Measurements from ENCODE around the gene CD180.

Gene CD180

DNA sequence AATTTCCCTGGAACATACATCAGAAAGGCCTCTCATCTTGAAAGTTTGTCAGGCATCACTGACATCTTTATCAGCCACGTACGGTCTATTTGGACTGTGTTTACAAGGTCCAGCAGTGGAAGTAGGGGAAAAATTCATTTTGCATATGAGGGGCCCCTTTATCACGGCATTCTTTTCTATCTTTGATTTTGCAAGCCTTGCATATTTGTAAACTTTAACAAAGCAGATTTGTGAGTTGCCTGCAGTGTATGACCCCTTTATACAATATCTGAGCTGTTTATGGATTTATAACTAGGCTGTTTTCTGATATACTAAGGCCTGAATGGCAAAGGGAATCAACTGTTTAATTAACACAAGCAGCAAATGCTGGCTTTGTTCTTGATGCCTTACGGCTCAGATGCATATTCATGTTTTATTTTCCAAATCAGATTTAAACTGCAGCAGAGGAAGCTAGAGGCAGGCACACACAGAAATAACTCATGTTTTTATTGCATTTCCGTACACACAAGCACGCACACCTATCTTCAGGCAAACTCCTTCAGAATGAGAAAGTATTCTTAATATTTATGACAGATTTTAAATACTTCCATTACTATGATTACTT lies 61.1 kb downstream of the CD180 start:
- Histone ChIP-seq H3K4me2 (ENCODE audit: low read length) (no peak overlapping the region), H4K20me1 (ENCODE audit: insufficient read depth, low read length) (no peaks in the 10 kb centered on the region), H3K36me3 (ENCODE audit: insufficient read depth, low read length) (no peaks in the 10 kb centered on the region), H3K9me3 (ENCODE audit: low read length) (no peaks in the 10 kb centered on the region), H3K27me3 (ENCODE audit: insufficient read depth, low read length) (no peaks in the 10 kb centered on the region), H2AFZ (ENCODE audit: low read length) (no peak overlapping the region), H3K4me3 (ENCODE audit: low read depth, low read length, poor library complexity, severe bottlenecking) (no peak overlapping the region), H3K9ac (ENCODE audit: low read length) (no peak overlapping the region), H3K27ac (ENCODE audit: low read depth, low read length, poor library complexity, severe bottlenecking) (no peak overlapping the region), H3K9me2 (ENCODE audit: low read depth, low read length) (no peaks in the 10 kb centered on the region), H3K79me2 (ENCODE audit: insufficient read depth, low read length) (no peaks in the 10 kb centered on the region), H3K4me1 (ENCODE audit: insufficient read depth, low read length, severe bottlenecking) (no peaks in the 10 kb centered on the region), H3F3A (ENCODE audit: insufficient read depth, low read length) (no peaks in the 10 kb centered on the region)
- no peak for TF ChIP-seq CTCF (IDR thresholded peaks at IDR 0.05; ENCODE audit: low read length)
- no peak for TF ChIP-seq EZH2 (IDR thresholded peaks at IDR 0.05; ENCODE audit: borderline replicate concordance, low read length)

- H3K9ac ChIP-seq (ENCODE audit: low read length): no peak overlapping the region
- no peaks in the 10 kb centered on the region for H3K36me3 ChIP-seq (ENCODE audit: insufficient read depth, low read length)
- no peak overlapping the region for H3K27ac ChIP-seq (ENCODE audit: low read depth, low read length, poor library complexity, severe bottlenecking)
- H3F3A ChIP-seq (ENCODE audit: insufficient read depth, low read length): no peaks in the 10 kb centered on the region
- H3K27me3 ChIP-seq (ENCODE audit: insufficient read depth, low read length): no peaks in the 10 kb centered on the region
- no peak overlapping the region for H3K4me3 ChIP-seq (ENCODE audit: low read depth, low read length, poor library complexity, severe bottlenecking)
- H3K4me2 ChIP-seq (ENCODE audit: low read length): no peak overlapping the region
- H3K9me3 ChIP-seq (ENCODE audit: low read length): no peaks in the 10 kb centered on the region
- no peaks in the 10 kb centered on the region for H4K20me1 ChIP-seq (ENCODE audit: insufficient read depth, low read length)
- no peaks in the 10 kb centered on the region for H3K4me1 ChIP-seq (ENCODE audit: insufficient read depth, low read length, severe bottlenecking)
- H3K9me2 ChIP-seq (ENCODE audit: low read depth, low read length): no peaks in the 10 kb centered on the region
- H2AFZ ChIP-seq (ENCODE audit: low read length): no peak overlapping the region
- no peaks in the 10 kb centered on the region for H3K79me2 ChIP-seq (ENCODE audit: insufficient read depth, low read length)
- no peak for TF ChIP-seq EZH2 (IDR thresholded peaks at IDR 0.05; ENCODE audit: borderline replicate concordance, low read length)
- TF ChIP-seq CTCF (IDR thresholded peaks at IDR 0.05; ENCODE audit: low read length): no peak
These were observed 62.8 kb downstream of the CD180 start for GRCh38 chr5:67133776-67134175.

DNA sequence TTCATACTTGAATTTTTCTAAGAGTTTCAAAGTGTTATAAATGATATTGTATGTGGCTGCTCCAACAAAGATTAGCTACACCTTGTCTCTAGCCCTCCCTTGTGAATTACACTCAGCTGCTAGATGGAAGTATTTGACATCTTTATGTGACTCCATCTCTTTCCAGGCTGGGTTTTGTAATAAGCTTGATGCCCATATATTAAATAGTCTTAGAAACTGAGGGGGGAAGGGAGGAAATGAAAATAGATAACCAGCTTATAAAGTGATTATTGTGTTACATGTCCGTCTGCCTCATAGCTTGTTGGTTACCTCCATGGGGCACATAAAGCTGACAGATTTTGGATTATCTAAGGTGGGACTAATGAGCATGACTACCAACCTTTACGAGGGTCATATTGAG lies 63.4 kb downstream of the CD180 start:
- no peak overlapping the region for H3K4me2 ChIP-seq (ENCODE audit: low read length)
- no peaks in the 10 kb centered on the region for H3K27me3 ChIP-seq (ENCODE audit: insufficient read depth, low read length)
- no peak for TF ChIP-seq CTCF (IDR thresholded peaks at IDR 0.05; ENCODE audit: low read length)
- no peak for TF ChIP-seq EZH2 (IDR thresholded peaks at IDR 0.05; ENCODE audit: borderline replicate concordance, low read length)
- H3K79me2 ChIP-seq (ENCODE audit: insufficient read depth, low read length): no peaks in the 10 kb centered on the region
- H3K9me3 ChIP-seq (ENCODE audit: low read length): no peaks in the 10 kb centered on the region
- no peak overlapping the region for H2AFZ ChIP-seq (ENCODE audit: low read length)
- no peaks in the 10 kb centered on the region for H3K4me1 ChIP-seq (ENCODE audit: insufficient read depth, low read length, severe bottlenecking)
- no peak overlapping the region for H3K9ac ChIP-seq (ENCODE audit: low read length)
- no peak overlapping the region for H3K4me3 ChIP-seq (ENCODE audit: low read depth, low read length, poor library complexity, severe bottlenecking)
- H3K27ac ChIP-seq (ENCODE audit: low read depth, low read length, poor library complexity, severe bottlenecking): no peak overlapping the region
- no peaks in the 10 kb centered on the region for H3F3A ChIP-seq (ENCODE audit: insufficient read depth, low read length)
- no peaks in the 10 kb centered on the region for H3K9me2 ChIP-seq (ENCODE audit: low read depth, low read length)
- H4K20me1 ChIP-seq (ENCODE audit: insufficient read depth, low read length): no peaks in the 10 kb centered on the region
- H3K36me3 ChIP-seq (ENCODE audit: insufficient read depth, low read length): no peaks in the 10 kb centered on the region
